OCI-LY3 (cell line): ENCODE results near the gene CLSTN1.

Experiments used
- EZH2phosphoT487 ChIP-seq: fragments of 200-600 bp; shearing (Covaris generic); IDR thresholded peaks from 2 replicates; pipeline ENCODE4 v1.6.1; 2018; ENCODE audit warnings: antibody characterized with exemption, mixed run types, low read depth
- TF ChIP-seq, protein P1 (sequence below): fragments of 200-600, 300-600 bp; sonication (generic); IDR thresholded peaks from 2 replicates; pipeline ENCODE4 v1.5.1; 2014; ENCODE audit warnings: antibody characterized with exemption, low read length, low read depth

DNA sequence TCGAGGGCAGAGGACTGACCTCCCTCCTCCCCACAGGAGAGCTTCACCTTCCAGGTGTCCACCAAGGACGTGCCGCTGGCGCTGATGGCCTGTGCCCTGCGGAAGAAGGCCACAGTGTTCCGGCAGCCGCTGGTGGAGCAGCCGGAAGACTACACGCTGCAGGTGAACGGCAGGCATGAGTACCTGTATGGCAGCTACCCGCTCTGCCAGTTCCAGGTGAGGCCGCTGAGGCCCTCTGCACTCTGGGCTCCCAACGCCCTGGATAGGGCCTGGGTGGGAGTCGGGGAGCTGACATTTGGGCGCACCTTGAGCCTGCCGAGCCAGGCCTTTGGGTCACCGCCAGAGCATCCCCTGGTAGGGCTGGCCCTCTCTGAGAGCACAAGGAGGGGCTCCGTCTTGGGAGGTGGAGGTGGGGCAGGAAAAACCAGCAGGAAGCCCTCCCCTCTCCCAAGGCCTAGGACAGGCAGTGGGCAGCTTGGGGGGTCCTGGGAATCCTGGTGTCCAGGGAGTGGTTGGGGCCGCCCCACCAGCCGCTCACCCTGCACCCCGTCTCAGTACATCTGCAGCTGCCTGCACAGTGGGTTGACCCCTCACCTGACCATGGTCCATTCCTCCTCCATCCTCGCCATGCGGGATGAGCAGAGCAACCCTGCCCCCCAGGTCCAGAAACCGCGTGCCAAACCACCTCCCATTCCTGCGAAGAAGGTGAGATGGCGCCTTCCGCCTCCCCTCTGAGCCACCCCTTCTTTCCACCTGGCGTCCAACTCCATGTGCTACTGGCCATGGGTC lies 107.2 kb downstream of the CLSTN1 start:
- TF ChIP-seq, protein P1, sequence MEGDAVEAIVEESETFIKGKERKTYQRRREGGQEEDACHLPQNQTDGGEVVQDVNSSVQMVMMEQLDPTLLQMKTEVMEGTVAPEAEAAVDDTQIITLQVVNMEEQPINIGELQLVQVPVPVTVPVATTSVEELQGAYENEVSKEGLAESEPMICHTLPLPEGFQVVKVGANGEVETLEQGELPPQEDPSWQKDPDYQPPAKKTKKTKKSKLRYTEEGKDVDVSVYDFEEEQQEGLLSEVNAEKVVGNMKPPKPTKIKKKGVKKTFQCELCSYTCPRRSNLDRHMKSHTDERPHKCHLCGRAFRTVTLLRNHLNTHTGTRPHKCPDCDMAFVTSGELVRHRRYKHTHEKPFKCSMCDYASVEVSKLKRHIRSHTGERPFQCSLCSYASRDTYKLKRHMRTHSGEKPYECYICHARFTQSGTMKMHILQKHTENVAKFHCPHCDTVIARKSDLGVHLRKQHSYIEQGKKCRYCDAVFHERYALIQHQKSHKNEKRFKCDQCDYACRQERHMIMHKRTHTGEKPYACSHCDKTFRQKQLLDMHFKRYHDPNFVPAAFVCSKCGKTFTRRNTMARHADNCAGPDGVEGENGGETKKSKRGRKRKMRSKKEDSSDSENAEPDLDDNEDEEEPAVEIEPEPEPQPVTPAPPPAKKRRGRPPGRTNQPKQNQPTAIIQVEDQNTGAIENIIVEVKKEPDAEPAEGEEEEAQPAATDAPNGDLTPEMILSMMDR: no peak
- no peak for TF ChIP-seq EZH2phosphoT487
